GM10248 (cell line): ENCODE data around the gene SLC24A4.

ENCODE experiments used
- CTCF ChIA-PET: fragments of 300-600 bp; sonication (Branson Sonifier 250); formaldehyde crosslinking; extraction: SDS; loops from one replicate; lab custom pipeline; 2021; ENCODE audit warnings: antibody characterized with exemption; lab: Yijun Ruan, JAX
- POLR2A ChIA-PET: fragments of 350-650 bp; sonication (Branson Sonifier 250); formaldehyde crosslinking; extraction: SDS; loops from one replicate; lab custom pipeline; 2020; ENCODE audit warnings: antibody characterized with exemption; lab: Yijun Ruan, JAX
- DNase-seq: peaks from one replicate; pipeline ENCODE4 v3.0.0; 2012; ENCODE audit errors: extremely low spot score
- TF ChIP-seq, protein P1 (sequence below): IDR thresholded peaks from 2 replicates; pipeline ENCODE4 v1.5.1; 2012; ENCODE audit warnings: mild to moderate bottlenecking, low read depth; ENCODE audit errors: extremely low read depth, missing control alignments, control extremely low read depth

The SLC24A4 gene

DNA sequence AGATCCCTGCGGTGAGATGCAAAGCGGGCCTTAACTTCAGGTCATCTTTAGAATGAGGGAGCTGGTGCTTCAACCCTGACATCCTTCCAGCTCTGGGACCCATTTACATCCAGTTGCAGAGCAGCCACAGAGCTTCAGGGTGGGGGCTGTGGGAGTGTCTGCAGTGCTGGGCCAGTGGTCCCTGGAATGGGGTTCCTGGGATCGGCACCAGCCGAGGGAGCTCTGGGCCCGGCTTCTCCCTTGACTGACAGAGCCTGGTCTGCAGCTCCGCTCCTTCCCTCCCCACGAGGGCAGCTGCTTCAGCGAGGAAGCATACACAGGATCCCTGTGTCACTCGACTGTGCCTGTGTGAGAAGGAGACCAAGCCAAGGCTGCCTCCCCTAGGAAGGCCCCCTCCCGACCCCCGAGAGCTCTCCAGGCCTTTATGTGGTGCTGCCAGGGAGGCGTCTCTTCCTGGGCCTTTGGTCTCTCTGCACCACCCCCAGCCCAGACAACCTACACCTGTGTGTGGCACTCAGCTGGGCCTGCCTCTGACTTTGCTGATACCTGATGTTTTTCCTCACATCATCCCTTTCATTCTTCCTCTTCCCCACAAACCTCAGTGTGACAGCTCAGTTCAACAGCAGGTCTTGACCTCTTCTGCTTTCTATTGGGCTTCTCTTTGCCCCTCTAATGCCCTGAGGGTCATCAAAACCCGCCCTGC lies 142.5 kb downstream of the SLC24A4 start:
- DNase-seq = no peak
- TF ChIP-seq, protein P1, sequence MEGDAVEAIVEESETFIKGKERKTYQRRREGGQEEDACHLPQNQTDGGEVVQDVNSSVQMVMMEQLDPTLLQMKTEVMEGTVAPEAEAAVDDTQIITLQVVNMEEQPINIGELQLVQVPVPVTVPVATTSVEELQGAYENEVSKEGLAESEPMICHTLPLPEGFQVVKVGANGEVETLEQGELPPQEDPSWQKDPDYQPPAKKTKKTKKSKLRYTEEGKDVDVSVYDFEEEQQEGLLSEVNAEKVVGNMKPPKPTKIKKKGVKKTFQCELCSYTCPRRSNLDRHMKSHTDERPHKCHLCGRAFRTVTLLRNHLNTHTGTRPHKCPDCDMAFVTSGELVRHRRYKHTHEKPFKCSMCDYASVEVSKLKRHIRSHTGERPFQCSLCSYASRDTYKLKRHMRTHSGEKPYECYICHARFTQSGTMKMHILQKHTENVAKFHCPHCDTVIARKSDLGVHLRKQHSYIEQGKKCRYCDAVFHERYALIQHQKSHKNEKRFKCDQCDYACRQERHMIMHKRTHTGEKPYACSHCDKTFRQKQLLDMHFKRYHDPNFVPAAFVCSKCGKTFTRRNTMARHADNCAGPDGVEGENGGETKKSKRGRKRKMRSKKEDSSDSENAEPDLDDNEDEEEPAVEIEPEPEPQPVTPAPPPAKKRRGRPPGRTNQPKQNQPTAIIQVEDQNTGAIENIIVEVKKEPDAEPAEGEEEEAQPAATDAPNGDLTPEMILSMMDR = no peak
- POLR2A ChIA-PET = no interaction called here
- CTCF ChIA-PET = interaction anchor here (0.8 to 1.3 kb wide), 3 partner anchors 11 to 344 kb away, joined by 3 to 4 read pairs (median 3); partner anchors contain the start of genes CPSF2 and NDUFB1

DNA sequence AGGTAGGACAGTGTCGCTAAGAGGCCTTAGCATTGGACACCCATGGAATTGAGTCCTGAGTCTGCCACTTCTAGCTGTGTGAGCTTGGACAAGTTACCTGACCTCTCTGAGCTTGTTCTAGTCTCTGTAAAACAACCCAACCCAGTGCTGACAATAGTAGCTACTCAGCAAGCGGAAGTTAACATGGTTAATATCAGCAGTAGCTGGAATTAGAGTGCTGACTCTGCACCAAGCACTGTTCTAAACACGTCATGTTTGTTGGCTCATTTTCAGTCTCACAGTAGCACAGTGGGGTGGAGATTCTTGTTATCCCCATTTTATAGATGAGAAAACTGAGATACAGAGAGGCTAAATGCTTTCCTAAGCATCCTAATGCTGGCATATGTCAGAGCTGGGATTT lies 143.1 kb downstream of the SLC24A4 start:
- POLR2A ChIA-PET = no interaction called here
- TF ChIP-seq, protein P1 = no peak
- CTCF ChIA-PET = interaction anchor here (0.8 to 1.1 kb wide), 2 partner anchors 12 to 344 kb away, joined by 3 read pairs; partner anchors contain the start of genes CPSF2 and NDUFB1
- no peak for DNase-seq

DNA sequence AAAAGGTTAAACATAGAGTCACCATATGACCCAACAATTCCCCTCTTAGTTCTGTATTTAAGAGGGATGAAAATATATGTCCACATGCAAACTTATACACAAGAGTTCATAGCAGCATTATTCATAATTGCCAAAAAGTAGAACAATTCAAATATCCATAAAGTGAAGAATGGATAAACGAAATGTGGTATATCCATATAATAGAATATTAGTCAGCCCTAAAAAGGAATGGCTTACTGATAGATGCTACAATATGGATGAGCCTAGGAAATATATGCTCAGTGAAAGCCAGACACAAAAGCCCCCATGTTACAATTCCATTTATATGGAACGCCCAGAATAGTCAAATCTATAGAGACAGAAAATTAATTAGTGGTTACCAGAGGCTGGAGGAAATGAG lies 146.6 kb downstream of the SLC24A4 start:
- ChIA-PET CTCF (no interaction called here), POLR2A (no interaction called here)
- DNase-seq = no peak
- TF ChIP-seq, protein P1 = no peak

DNA sequence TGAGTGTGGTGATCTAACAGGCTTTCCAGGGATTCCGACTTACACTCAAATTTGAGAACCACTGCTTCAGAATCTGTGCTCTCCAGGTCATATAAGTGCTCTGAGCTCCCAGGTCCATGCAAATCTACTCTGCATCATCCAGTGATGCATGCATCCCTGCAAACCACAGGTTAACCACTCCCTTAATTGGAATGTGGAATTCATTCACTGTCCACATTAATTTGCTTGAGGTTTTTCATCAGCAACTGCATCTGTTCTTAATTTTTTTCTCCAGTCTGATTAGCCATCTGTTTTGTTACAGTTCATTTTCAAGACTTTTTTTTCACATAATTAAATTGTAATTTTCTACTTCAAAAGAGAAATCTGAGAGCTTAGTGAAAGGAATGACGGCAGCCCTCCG lies 147.2 kb downstream of the SLC24A4 start:
- ChIA-PET POLR2A (no interaction called here), CTCF (no interaction called here)
- no peak for DNase-seq
- TF ChIP-seq, protein P1 = no peak

DNA sequence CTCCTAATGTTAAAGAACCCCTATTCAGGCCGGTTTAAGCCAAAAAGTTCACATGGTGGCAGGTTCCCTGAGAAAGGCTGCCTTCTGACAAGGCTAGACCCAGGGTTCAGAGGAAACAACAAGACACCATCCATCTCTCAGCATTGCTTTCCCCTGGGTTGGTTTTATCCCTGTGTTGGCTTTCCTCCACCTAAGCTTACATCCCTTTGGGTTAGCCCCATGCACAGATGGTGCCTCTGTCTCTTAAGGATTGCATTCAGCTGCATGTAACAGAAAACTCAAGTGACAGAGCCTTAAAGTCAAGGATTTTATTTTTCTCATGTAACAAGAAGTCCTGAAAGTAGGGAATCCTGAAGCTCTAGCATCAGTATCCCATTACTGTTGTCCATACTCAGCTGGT lies 147.8 kb downstream of the SLC24A4 start:
- ChIA-PET CTCF (interaction anchor here (1.3 kb wide), 1 partner anchor 9 kb away, joined by 6 read pairs; no protein-coding TSS in a partner anchor), POLR2A (no interaction called here)
- no peak for DNase-seq
- TF ChIP-seq, protein P1 = no peak

DNA sequence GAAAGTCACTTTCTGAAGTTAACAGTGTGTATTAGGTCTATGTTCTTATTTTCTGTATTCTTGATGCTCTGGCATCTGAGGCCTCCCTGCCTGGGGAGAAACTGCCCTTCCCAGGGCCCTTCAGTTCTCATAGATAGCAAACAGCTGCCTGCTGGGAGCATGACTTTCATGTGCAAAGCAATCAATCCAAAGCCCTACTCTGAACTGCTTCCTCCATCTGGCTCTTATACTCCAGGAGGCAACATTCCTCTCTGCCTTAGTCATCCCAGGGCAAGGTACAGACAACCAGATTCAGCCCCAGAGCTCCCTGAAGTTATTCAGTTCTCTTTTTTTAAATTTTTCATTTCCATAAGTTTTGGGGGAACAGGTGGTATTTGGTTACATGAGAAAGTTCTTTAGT lies 149.0 kb downstream of the SLC24A4 start:
- TF ChIP-seq, protein P1 = no peak
- POLR2A ChIA-PET = no interaction called here
- DNase-seq = no peak
- CTCF ChIA-PET = interaction anchor here (1.3 kb wide), 1 partner anchor 10 kb away, joined by 6 read pairs; no protein-coding TSS in a partner anchor
